Measurements from ENCODE around the gene ZNF521. TPM values are rescaled to one million over a fixed set of nuclear protein-coding genes. Genes with fewer than 3 reads are reported as not detected.
A peak's percentile ranks its signal among the peaks of the same experiment; 100 is the strongest.

The ZNF521 gene
- total RNA-seq, 1 donor from 2014 or later: 10.3 TPM

GRCh38 chr18:25233528-25234321 is 118.2 kb downstream of the ZNF521 start:
- Histone ChIP-seq H3K27ac (replicated peaks) (peak overlapping the region; percentile 60), H3K36me3 (no peaks in the 10 kb centered on the region), H3K9me3 (replicated peaks) (no peaks in the 10 kb centered on the region), H3K4me3 (peak overlapping the region; percentile 33), H3K27me3 (ENCODE audit: low read depth) (no peaks in the 10 kb centered on the region), H3K4me1 (peaks cover 84% of the 10 kb centered on the region)
- DNase-seq: no peak
- TF ChIP-seq, protein P1, sequence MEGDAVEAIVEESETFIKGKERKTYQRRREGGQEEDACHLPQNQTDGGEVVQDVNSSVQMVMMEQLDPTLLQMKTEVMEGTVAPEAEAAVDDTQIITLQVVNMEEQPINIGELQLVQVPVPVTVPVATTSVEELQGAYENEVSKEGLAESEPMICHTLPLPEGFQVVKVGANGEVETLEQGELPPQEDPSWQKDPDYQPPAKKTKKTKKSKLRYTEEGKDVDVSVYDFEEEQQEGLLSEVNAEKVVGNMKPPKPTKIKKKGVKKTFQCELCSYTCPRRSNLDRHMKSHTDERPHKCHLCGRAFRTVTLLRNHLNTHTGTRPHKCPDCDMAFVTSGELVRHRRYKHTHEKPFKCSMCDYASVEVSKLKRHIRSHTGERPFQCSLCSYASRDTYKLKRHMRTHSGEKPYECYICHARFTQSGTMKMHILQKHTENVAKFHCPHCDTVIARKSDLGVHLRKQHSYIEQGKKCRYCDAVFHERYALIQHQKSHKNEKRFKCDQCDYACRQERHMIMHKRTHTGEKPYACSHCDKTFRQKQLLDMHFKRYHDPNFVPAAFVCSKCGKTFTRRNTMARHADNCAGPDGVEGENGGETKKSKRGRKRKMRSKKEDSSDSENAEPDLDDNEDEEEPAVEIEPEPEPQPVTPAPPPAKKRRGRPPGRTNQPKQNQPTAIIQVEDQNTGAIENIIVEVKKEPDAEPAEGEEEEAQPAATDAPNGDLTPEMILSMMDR (IDR thresholded peaks at IDR 0.05; ENCODE audit: borderline replicate concordance): no peak
- intact Hi-C loops (cut with micrococcal nuclease): no loop called here

GRCh38 chr18:25231327-25231691 is 120.7 kb downstream of the ZNF521 start:
- H3K4me3 ChIP-seq: peak overlapping the region; percentile 25
- H3K27ac ChIP-seq (replicated peaks): peak overlapping the region; percentile 77
- H3K36me3 ChIP-seq: peaks cover 12% of the 10 kb centered on the region
- no peaks in the 10 kb centered on the region for H3K9me3 ChIP-seq (replicated peaks)
- no peak for DNase-seq
- peaks cover 69% of the 10 kb centered on the region for H3K4me1 ChIP-seq
- TF ChIP-seq, protein P1 (IDR thresholded peaks at IDR 0.05; ENCODE audit: borderline replicate concordance): no peak
- intact Hi-C loops (cut with micrococcal nuclease): no loop called here
- H3K27me3 ChIP-seq (ENCODE audit: low read depth): no peaks in the 10 kb centered on the region

- peak overlapping the region; percentile 25 for H3K4me3 ChIP-seq
- H3K4me1 ChIP-seq: peaks cover 74% of the 10 kb centered on the region
- TF ChIP-seq, protein P1 (IDR thresholded peaks at IDR 0.05; ENCODE audit: borderline replicate concordance): no peak
- no peaks in the 10 kb centered on the region for H3K27me3 ChIP-seq (ENCODE audit: low read depth)
- intact Hi-C loops (cut with micrococcal nuclease): no loop called here
- no peaks in the 10 kb centered on the region for H3K9me3 ChIP-seq (replicated peaks)
- H3K27ac ChIP-seq (replicated peaks): peak overlapping the region; percentile 77
- peaks cover 17% of the 10 kb centered on the region for H3K36me3 ChIP-seq
- peak; percentile 75 for DNase-seq
These were observed 121.2 kb downstream of the ZNF521 start for GRCh38 chr18:25230658-25231326.

- intact Hi-C loops (cut with micrococcal nuclease): no loop called here
- peaks cover 24% of the 10 kb centered on the region for H3K36me3 ChIP-seq
- no peaks in the 10 kb centered on the region for H3K27me3 ChIP-seq (ENCODE audit: low read depth)
- DNase-seq: no peak
- H3K27ac ChIP-seq (replicated peaks): peak overlapping the region; percentile 77
- no peak overlapping the region for H3K4me3 ChIP-seq
- peaks cover 69% of the 10 kb centered on the region for H3K4me1 ChIP-seq
- TF ChIP-seq, protein P1 (IDR thresholded peaks at IDR 0.05; ENCODE audit: borderline replicate concordance): no peak
- no peaks in the 10 kb centered on the region for H3K9me3 ChIP-seq (replicated peaks)
These were observed 122.0 kb downstream of the ZNF521 start for GRCh38 chr18:25229920-25230319.

DNA sequence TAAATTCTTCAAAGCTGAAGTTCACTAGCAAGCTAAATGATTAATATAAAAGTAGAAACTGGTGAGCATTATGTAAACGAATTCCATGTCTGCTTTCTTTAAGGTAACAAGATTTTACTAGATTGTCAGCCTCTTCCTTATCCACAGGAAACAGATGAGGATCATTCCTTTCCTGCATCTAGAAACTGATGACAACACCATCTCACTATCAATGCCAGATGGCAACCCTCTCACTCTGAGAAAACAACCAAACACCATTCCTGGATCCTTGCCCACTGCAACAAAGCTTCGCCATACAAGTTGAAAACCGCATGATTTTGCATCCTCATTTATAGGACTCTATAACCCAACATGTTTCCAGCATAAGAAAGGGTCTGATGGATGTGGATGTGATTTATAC is 122.9 kb downstream of the ZNF521 start:
- DNase-seq: no peak
- Histone ChIP-seq H3K27ac (replicated peaks) (peak overlapping the region; percentile 77), H3K36me3 (peaks cover 24% of the 10 kb centered on the region), H3K4me1 (peaks cover 64% of the 10 kb centered on the region), H3K27me3 (ENCODE audit: low read depth) (no peaks in the 10 kb centered on the region), H3K4me3 (no peak overlapping the region), H3K9me3 (replicated peaks) (no peaks in the 10 kb centered on the region)
- intact Hi-C loops (cut with micrococcal nuclease): no loop called here
- TF ChIP-seq, protein P1 (IDR thresholded peaks at IDR 0.05; ENCODE audit: borderline replicate concordance): no peak

Data from left ventricle myocardium inferior (tissue), 1 donor.